ENCODE data around the gene MAP2K5.

Gene MAP2K5

GRCh38 chr15:67792250-67792942, 249.9 kb downstream of the MAP2K5 start (continued):
- TF ChIP-seq ZNF362 (tag by site-specific recombination; IDR thresholded peaks at IDR 0.05) (peak; percentile 89), ZNF747 (tag by site-specific recombination; IDR thresholded peaks at IDR 0.05) (no peak), ZBTB17 (tag by site-specific recombination; IDR thresholded peaks at IDR 0.05) (peak; percentile 93), ZFP41 (tag by site-specific recombination; IDR thresholded peaks at IDR 0.05; ENCODE audit: borderline replicate concordance) (no peak), ZNF830 (tag by site-specific recombination; IDR thresholded peaks at IDR 0.05; ENCODE audit: low read depth) (no peak), ZNF112 (tag by site-specific recombination; IDR thresholded peaks at IDR 0.05) (no peak), ZNF645 (tag by site-specific recombination; IDR thresholded peaks at IDR 0.05) (peak; percentile 87; the same call in 1 of the 2 replicates), GLI2 (tag by site-specific recombination; IDR thresholded peaks at IDR 0.05; ENCODE audit: borderline replicate concordance, low read depth) (peak; percentile 99), ZBTB49 (tag by site-specific recombination; IDR thresholded peaks at IDR 0.05; ENCODE audit: low read depth) (no peak), ZBTB48 (tag by site-specific recombination; IDR thresholded peaks at IDR 0.05) (peak; percentile 95), ZNF529 (tag by site-specific recombination; IDR thresholded peaks at IDR 0.05; ENCODE audit: insufficient replicate concordance) (peak; percentile 74), ZNF571 (tag by site-specific recombination; IDR thresholded peaks at IDR 0.05) (no peak), ZNF341 (tag by site-specific recombination; IDR thresholded peaks at IDR 0.05; ENCODE audit: low read depth) (peak; percentile 60), ZSCAN30 (tag by site-specific recombination; IDR thresholded peaks at IDR 0.05) (peak; percentile 99), YY1 (tag by site-specific recombination; IDR thresholded peaks at IDR 0.05) (no peak; the same call in 1 of the 2 replicates), ZSCAN18 (tag by site-specific recombination; IDR thresholded peaks at IDR 0.05) (peak; percentile 89), TCF7L2 (IDR thresholded peaks at IDR 0.05; ENCODE audit: borderline replicate concordance, low read depth, low read length) (peak; percentile 32), KLF8 (tag by site-specific recombination; IDR thresholded peaks at IDR 0.05) (peak; percentile 97), ZNF544 (tag by site-specific recombination; IDR thresholded peaks at IDR 0.05) (no peak), ZSCAN23 (tag by site-specific recombination; IDR thresholded peaks at IDR 0.05) (peak; percentile 100), SP7 (tag by site-specific recombination; IDR thresholded peaks at IDR 0.05) (peak; percentile 98), ZXDB (tag by site-specific recombination; IDR thresholded peaks at IDR 0.05) (peak; percentile 99), ZNF660 (tag by site-specific recombination; IDR thresholded peaks at IDR 0.05) (peak; percentile 97), ZNF404 (tag by site-specific recombination; IDR thresholded peaks at IDR 0.05) (no peak), ZNF266 (tag by site-specific recombination; IDR thresholded peaks at IDR 0.05; ENCODE audit: low read depth) (no peak), FEZF1 (tag by site-specific recombination; IDR thresholded peaks at IDR 0.05) (peak; percentile 98), OVOL3 (tag by site-specific recombination; IDR thresholded peaks at IDR 0.05) (peak; percentile 95), ZNF174 (tag by site-specific recombination; IDR thresholded peaks at IDR 0.05) (peak; percentile 87; the same call in 1 of the 2 replicates), ZNF433 (tag by site-specific recombination; IDR thresholded peaks at IDR 0.05; ENCODE audit: low read depth) (no peak)
- TF ChIP-seq, protein P1, sequence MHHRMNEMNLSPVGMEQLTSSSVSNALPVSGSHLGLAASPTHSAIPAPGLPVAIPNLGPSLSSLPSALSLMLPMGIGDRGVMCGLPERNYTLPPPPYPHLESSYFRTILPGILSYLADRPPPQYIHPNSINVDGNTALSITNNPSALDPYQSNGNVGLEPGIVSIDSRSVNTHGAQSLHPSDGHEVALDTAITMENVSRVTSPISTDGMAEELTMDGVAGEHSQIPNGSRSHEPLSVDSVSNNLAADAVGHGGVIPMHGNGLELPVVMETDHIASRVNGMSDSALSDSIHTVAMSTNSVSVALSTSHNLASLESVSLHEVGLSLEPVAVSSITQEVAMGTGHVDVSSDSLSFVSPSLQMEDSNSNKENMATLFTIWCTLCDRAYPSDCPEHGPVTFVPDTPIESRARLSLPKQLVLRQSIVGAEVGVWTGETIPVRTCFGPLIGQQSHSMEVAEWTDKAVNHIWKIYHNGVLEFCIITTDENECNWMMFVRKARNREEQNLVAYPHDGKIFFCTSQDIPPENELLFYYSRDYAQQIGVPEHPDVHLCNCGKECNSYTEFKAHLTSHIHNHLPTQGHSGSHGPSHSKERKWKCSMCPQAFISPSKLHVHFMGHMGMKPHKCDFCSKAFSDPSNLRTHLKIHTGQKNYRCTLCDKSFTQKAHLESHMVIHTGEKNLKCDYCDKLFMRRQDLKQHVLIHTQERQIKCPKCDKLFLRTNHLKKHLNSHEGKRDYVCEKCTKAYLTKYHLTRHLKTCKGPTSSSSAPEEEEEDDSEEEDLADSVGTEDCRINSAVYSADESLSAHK (tag by site-specific recombination; IDR thresholded peaks at IDR 0.05), result peak; percentile 95
- TF ChIP-seq, protein P2, sequence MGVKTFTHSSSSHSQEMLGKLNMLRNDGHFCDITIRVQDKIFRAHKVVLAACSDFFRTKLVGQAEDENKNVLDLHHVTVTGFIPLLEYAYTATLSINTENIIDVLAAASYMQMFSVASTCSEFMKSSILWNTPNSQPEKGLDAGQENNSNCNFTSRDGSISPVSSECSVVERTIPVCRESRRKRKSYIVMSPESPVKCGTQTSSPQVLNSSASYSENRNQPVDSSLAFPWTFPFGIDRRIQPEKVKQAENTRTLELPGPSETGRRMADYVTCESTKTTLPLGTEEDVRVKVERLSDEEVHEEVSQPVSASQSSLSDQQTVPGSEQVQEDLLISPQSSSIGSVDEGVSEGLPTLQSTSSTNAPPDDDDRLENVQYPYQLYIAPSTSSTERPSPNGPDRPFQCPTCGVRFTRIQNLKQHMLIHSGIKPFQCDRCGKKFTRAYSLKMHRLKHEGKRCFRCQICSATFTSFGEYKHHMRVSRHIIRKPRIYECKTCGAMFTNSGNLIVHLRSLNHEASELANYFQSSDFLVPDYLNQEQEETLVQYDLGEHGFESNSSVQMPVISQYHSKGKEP (tag by site-specific recombination; IDR thresholded peaks at IDR 0.05), result peak; percentile 97
